LNCaP clone FGC (cell line): ENCODE results near the gene NAGLU.
A peak's percentile ranks its signal among the peaks of the same experiment; 100 is the strongest.

ENCODE experiments used
- DNase-seq: peaks from one replicate; pipeline ENCODE4 v3.0.0-alpha.2; 2011; ENCODE audit warnings: low read depth
- H3K4me3 ChIP-seq: 2 replicates; pipeline ENCODE4 v1.5.1; 2011; ENCODE audit warnings: mild to moderate bottlenecking, low read depth, low read length, control low read depth
- CTCF ChIP-seq: IDR thresholded peaks from 2 replicates; pipeline ENCODE4 v1.5.1; 2012; ENCODE audit warnings: mild to moderate bottlenecking; ENCODE audit not compliant: control insufficient read depth, insufficient read depth; ENCODE audit errors: extremely low read depth

NAGLU gene

DNA sequence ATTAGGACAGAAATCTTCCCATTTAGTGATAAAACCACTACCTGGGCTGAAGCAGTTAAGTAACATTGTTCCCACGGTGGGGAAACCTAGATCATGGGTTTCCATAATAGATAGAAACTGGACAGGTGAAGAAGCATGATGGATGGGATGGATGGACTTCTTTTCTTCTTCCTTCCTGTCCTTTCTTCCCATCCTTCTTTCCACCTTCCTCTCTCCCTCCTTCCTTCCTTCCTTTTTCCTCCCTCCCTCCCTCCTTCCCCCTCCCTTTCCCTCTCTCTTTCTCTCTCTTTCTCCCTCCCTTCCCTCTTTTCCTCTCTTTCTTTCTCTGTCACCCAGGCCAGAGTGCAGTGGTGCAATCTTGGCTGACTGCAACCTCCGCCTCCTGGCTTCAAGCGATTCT is 38.4 kb downstream of the NAGLU start:
- no peak for DNase-seq
- no peak overlapping the region for H3K4me3 ChIP-seq
- no peak for TF ChIP-seq CTCF

- H3K4me3 ChIP-seq, result peak overlapping the region; percentile 75
- DNase-seq, result no peak
- TF ChIP-seq CTCF, result no peak
Measured at GRCh38 chr17:42577140-42577531, 41.1 kb downstream of the NAGLU start.

DNA sequence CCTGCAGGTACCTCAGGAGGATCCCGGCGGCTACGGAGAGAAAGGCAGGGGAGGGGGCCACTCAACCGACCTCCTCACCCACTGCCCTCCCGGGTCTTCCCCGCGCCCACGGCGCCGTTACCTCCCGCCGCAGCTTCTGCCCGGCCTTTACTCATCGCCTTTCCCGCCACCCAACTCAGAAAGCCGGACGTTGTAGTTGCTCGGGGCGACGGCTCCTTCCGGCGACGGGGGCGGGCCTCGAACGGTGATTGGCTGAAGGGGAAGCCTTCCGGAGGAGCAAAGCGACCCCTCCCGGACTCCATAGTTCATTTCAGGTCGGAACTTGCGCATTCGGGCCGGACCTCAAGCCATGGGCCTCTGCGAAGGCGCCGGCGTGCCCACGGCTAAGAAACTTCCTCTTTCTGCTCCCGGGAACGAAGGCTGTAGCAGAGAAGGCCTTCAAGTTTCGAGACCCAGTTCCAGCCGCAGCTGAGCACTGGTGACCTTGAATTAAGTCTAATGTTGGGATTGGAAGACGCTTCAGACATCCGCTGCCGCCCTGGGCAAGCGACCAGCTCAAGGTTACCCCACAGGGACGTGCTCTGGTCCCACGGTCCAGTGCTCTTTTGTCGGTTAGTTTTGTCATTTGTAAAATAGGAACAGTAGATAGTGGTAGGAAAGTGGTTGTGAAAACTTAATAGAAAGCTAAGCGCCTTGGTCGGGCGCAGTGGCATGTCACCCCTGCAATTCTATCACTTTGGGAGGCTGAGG is 41.7 kb downstream of the NAGLU start, which contains the start of gene PSMC3IP:
PSMC3IP (minus strand) TSS at position 198 of the 750 bp plus-strand sequence; CDS start at position 155, 43 bp downstream.
- peak; percentile 41 for TF ChIP-seq CTCF
- DNase-seq, result peak; percentile 81
- H3K4me3 ChIP-seq, result peak within 1 kb of the TSS; percentile 75

- no peak for DNase-seq
- TF ChIP-seq CTCF, result peak; percentile 79
- peak overlapping the region; percentile 75 for H3K4me3 ChIP-seq
Measured at GRCh38 chr17:42578282-42578869, 42.3 kb downstream of the NAGLU start.

GRCh38 chr17:42579794-42580551 is 43.9 kb downstream of the NAGLU start:
- TF ChIP-seq CTCF, result no peak
- DNase-seq, result no peak

GRCh38 chr17:42581744-42582270 is 45.8 kb downstream of the NAGLU start:
- TF ChIP-seq CTCF, result no peak

More at GRCh38 chr17:42579794-42580551, 43.9 kb downstream of the NAGLU start:
- no peak overlapping the region for H3K4me3 ChIP-seq

More at GRCh38 chr17:42581744-42582270, 45.8 kb downstream of the NAGLU start:
- H3K4me3 ChIP-seq, result no peak overlapping the region
- no peak for DNase-seq
